ENCODE data around the gene OXNAD1. TPM values are rescaled to one million over a fixed set of nuclear protein-coding genes. Genes with fewer than 3 reads are reported as not detected.

Gene OXNAD1
- polyA plus RNA-seq, 1 of the 3 experiments (the other 2 are of a cell fraction): 6.9 TPM

- TF ChIP-seq ZBTB33 (IDR thresholded peaks at IDR 0.05; ENCODE audit: borderline replicate concordance, low read depth): no peak
- no peak for TF ChIP-seq YY1 (IDR thresholded peaks at IDR 0.05; ENCODE audit: low read depth)
- no peak for TF ChIP-seq USF1 (IDR thresholded peaks at IDR 0.05; ENCODE audit: borderline replicate concordance, low read depth)
- TF ChIP-seq USF2 (IDR thresholded peaks at IDR 0.05; ENCODE audit: borderline replicate concordance, low read depth, low read length): no peak
- TF ChIP-seq TCF12 (IDR thresholded peaks at IDR 0.05): no peak
These were observed 87.4 kb downstream of the OXNAD1 start (continued) for GRCh38 chr3:16352428-16352827.

GRCh38 chr3:16354291-16354690, 89.3 kb downstream of the OXNAD1 start:
- Histone ChIP-seq H3K27me3 (ENCODE audit: insufficient read depth) (no peaks in the 10 kb centered on the region), H3K9me2 (no peaks in the 10 kb centered on the region), H2AFZ (ENCODE audit: low read depth) (no peak overlapping the region), H3K9me3 (no peaks in the 10 kb centered on the region), H3K27ac (ENCODE audit: low read depth in 2 of 2, low read length in 1 of 2) (no peak overlapping the region; a peak in 1 of 4 replicates), H3K79me2 (ENCODE audit: insufficient read depth) (no peaks in the 10 kb centered on the region), H3K36me3 (replicated peaks in 1 of 2; ENCODE audit: control insufficient read depth in 1 of 2, insufficient read depth in 2 of 2, low read length in 1 of 2) (peaks cover 9 to 18% of the 10 kb centered on the region in 2 experiments), H3K4me1 (ENCODE audit: control insufficient read depth in 1 of 2, insufficient read depth in 2 of 2, low read depth in 1 of 2, low read length in 1 of 2) (peaks cover 14 to 19% of the 10 kb centered on the region in 2 experiments), H3K4me2 (no peak overlapping the region), H3F3A (replicated peaks; ENCODE audit: insufficient read depth) (peaks cover 16% of the 10 kb centered on the region), H3K4me3 (ENCODE audit: low read depth in 2 of 2, low read length in 1 of 2) (no peak overlapping the region), H3K9ac (no peak overlapping the region), H4K20me1 (ENCODE audit: insufficient read depth) (no peaks in the 10 kb centered on the region)
- no peak for DNase-seq
- POLR2A ChIA-PET: no interaction called here
- TF ChIP-seq NFIC (IDR thresholded peaks at IDR 0.05; ENCODE audit: borderline replicate concordance) (no peak), USF1 (IDR thresholded peaks at IDR 0.05; ENCODE audit: borderline replicate concordance, low read depth) (no peak), REST (IDR thresholded peaks at IDR 0.05; ENCODE audit: low read depth, low read length) (no peak), POLR2AphosphoS5 (IDR thresholded peaks at IDR 0.05; ENCODE audit: low read depth, low read length) (no peak), TCF12 (IDR thresholded peaks at IDR 0.05) (no peak), TEAD4 (IDR thresholded peaks at IDR 0.05; ENCODE audit: borderline replicate concordance, insufficient read depth) (no peak), FOSL2 (IDR thresholded peaks at IDR 0.05; ENCODE audit: borderline replicate concordance, low read depth) (no peak), MXI1 (IDR thresholded peaks at IDR 0.05; ENCODE audit: low read depth, low read length) (no peak), SIN3A (IDR thresholded peaks at IDR 0.05; ENCODE audit: borderline replicate concordance, low read depth, low read length) (no peak), RXRA (IDR thresholded peaks at IDR 0.05; ENCODE audit: borderline replicate concordance, low read depth) (no peak), MEF2A (IDR thresholded peaks at IDR 0.05; ENCODE audit: borderline replicate concordance, low read depth) (no peak), MAX (IDR thresholded peaks at IDR 0.05; ENCODE audit: low read depth) (no peak), IRF3 (IDR thresholded peaks at IDR 0.05; ENCODE audit: low read depth, low read length) (no peak), RFX5 (IDR thresholded peaks at IDR 0.05; ENCODE audit: low read length) (no peak), YY1 (IDR thresholded peaks at IDR 0.05; ENCODE audit: low read depth) (no peak), FOXJ3 (CRISPR knock-in tag; IDR thresholded peaks at IDR 0.05) (no peak)
- CTCF ChIA-PET: interaction anchor here (1.0 kb wide), 1 partner anchor 15 kb away, joined by 3 read pairs; no protein-coding TSS in a partner anchor
- WGBS (ENCODE audit: low lambda C conversion rate): 97% methylated on average over 3 of the region's 3 CpGs
